ENCODE data around the gene TEAD1.

Gene TEAD1

GRCh38 chr11:12707500-12707880, 33.3 kb downstream of the TEAD1 start:
- DNase-seq (ENCODE audit: low read depth in 2 of 2): no peak

GRCh38 chr11:12711496-12711895, 37.3 kb downstream of the TEAD1 start:
- DNase-seq (ENCODE audit: low read depth in 2 of 2): no peak

GRCh38 chr11:12712132-12712531, 37.9 kb downstream of the TEAD1 start:
- DNase-seq (ENCODE audit: low read depth in 2 of 2): no peak

- DNase-seq (ENCODE audit: low read depth in 2 of 2): no peak
Observed at GRCh38 chr11:12715131-12715530, 40.9 kb downstream of the TEAD1 start.

GRCh38 chr11:12715941-12716340, 41.7 kb downstream of the TEAD1 start:
- DNase-seq (ENCODE audit: low read depth in 2 of 2): no peak

- no peak for DNase-seq (ENCODE audit: low read depth in 2 of 2)
Observed at GRCh38 chr11:12716816-12717215, 42.6 kb downstream of the TEAD1 start.

GRCh38 chr11:12717851-12718291, 43.6 kb downstream of the TEAD1 start:
- DNase-seq (ENCODE audit: low read depth in 2 of 2): no peak

- DNase-seq (ENCODE audit: low read depth in 2 of 2): no peak
Observed at GRCh38 chr11:12719221-12719620, 45.0 kb downstream of the TEAD1 start.

- DNase-seq (ENCODE audit: low read depth in 2 of 2): no peak
Observed at GRCh38 chr11:12721816-12722604, 47.8 kb downstream of the TEAD1 start.

GRCh38 chr11:12723421-12724300, 49.4 kb downstream of the TEAD1 start:
- no peak for DNase-seq (ENCODE audit: low read depth in 2 of 2)

GRCh38 chr11:12724301-12725054, 50.3 kb downstream of the TEAD1 start:
- DNase-seq (ENCODE audit: low read depth in 2 of 2): peak; percentile 62 to 63

GRCh38 chr11:12725055-12725862, 51.0 kb downstream of the TEAD1 start:
- DNase-seq (ENCODE audit: low read depth in 2 of 2): no peak

GRCh38 chr11:12725863-12726682, 51.9 kb downstream of the TEAD1 start:
- DNase-seq (ENCODE audit: low read depth in 2 of 2): no peak

GRCh38 chr11:12727563-12728211, 53.5 kb downstream of the TEAD1 start:
- no peak for DNase-seq (ENCODE audit: low read depth in 2 of 2)

- DNase-seq (ENCODE audit: low read depth in 2 of 2): no peak
Observed at GRCh38 chr11:12728417-12728816, 54.2 kb downstream of the TEAD1 start.

- DNase-seq (ENCODE audit: low read depth in 2 of 2): no peak
Observed at GRCh38 chr11:12729941-12730340, 55.7 kb downstream of the TEAD1 start.

GRCh38 chr11:12731841-12732336, 57.7 kb downstream of the TEAD1 start:
- no peak for DNase-seq (ENCODE audit: low read depth in 2 of 2)

GRCh38 chr11:12733091-12733490, 58.9 kb downstream of the TEAD1 start:
- no peak for DNase-seq (ENCODE audit: low read depth in 2 of 2)

GRCh38 chr11:12734625-12735024, 60.4 kb downstream of the TEAD1 start:
- no peak for DNase-seq (ENCODE audit: low read depth in 2 of 2)

GRCh38 chr11:12735262-12735661, 61.0 kb downstream of the TEAD1 start:
- no peak for DNase-seq (ENCODE audit: low read depth in 2 of 2)

Data from fibroblast of skin of left biceps (primary cell).